ENCODE results near the gene CHN1. TPM values are rescaled to one million over a fixed set of nuclear protein-coding genes. Genes with fewer than 3 reads are reported as not detected.

CHN1 gene
- total RNA-seq, 4 donors from 2014 or later: 5.8 to 24.7 (median 9.3) TPM

DNA sequence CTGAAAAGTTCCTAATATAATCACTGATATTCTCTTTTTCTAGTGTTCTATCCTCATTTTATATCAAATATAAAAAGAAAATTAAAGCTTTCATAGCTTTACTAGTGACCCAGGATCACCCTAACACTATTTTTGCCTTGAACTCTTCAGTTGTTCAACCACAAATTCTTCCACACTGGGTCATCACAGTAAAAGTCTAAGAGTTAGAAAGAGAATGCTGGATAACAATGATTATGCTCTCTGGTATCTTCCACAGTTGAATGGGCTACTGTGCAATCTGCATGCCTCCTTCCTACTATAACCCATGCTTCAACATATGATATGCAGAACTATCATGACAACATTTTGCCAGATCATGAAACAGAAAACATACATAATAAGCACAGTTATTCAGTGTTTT is 32.3 kb downstream of the CHN1 start:
- TF ChIP-seq, protein P1, sequence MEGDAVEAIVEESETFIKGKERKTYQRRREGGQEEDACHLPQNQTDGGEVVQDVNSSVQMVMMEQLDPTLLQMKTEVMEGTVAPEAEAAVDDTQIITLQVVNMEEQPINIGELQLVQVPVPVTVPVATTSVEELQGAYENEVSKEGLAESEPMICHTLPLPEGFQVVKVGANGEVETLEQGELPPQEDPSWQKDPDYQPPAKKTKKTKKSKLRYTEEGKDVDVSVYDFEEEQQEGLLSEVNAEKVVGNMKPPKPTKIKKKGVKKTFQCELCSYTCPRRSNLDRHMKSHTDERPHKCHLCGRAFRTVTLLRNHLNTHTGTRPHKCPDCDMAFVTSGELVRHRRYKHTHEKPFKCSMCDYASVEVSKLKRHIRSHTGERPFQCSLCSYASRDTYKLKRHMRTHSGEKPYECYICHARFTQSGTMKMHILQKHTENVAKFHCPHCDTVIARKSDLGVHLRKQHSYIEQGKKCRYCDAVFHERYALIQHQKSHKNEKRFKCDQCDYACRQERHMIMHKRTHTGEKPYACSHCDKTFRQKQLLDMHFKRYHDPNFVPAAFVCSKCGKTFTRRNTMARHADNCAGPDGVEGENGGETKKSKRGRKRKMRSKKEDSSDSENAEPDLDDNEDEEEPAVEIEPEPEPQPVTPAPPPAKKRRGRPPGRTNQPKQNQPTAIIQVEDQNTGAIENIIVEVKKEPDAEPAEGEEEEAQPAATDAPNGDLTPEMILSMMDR (IDR thresholded peaks at IDR 0.05; ENCODE audit: low read depth): no peak

DNA sequence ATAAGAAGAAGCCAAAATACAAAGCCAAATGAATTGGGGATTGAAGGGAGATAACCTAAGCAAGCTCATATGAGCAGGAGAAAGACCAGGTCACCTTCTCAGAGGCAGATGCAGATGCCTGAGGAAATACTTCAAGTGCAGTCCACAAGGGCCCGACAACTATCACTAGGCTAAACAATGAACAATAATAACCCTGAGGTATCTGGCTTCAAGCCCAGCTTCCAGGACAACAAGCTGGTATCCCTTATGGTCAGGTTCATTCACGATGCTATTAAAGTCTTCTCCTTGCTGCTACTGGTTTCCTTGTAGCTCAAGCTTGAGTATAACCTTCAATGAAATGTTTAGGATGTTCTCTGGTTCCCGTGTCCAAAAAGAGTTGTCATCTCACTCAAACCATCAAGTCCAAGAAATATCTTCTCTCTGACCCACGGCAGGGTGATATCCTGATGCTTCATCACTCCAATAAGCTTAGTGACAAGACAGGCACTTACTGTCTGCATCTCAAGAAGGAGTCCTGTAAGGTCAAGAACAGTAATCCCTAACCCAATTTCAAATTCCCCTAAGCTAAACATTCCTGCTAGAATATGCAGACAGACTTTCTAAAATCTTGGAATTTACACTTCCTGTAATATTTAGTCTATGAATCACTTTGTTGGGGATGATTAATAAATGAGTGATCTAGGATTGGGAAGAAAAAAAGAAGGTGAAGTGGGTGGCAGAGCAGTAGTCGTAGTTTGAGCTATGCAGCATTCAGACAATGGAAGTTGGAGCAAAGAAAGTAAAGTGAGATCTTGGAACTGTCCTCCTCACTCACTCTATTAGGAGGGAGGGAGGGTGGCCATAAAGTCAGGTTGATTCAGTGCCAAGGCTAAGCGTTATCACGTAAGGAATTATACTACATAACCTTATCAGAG is 33.1 kb downstream of the CHN1 start:
- TF ChIP-seq, protein P1 (IDR thresholded peaks at IDR 0.05; ENCODE audit: low read depth): no peak

DNA sequence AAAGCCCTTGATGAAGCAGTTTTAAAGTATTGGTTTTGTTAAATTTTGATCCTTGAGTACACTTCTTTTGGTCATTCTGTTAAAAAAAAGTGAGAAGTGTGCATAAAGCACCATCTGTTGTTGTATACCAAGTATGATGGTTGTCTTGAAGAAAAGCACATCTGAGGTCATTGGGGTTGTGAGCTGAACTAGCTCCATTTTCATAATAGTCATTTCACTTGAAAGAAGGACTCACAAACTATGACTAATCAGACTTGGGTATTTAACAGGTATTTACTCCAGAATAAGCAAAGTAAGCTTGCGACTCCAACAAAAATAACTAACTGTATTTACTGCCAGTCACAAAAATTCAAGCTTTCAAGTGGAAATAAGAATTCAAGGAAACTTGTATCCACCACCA is 35.1 kb downstream of the CHN1 start:
- TF ChIP-seq, protein P1 (IDR thresholded peaks at IDR 0.05; ENCODE audit: low read depth): no peak

DNA sequence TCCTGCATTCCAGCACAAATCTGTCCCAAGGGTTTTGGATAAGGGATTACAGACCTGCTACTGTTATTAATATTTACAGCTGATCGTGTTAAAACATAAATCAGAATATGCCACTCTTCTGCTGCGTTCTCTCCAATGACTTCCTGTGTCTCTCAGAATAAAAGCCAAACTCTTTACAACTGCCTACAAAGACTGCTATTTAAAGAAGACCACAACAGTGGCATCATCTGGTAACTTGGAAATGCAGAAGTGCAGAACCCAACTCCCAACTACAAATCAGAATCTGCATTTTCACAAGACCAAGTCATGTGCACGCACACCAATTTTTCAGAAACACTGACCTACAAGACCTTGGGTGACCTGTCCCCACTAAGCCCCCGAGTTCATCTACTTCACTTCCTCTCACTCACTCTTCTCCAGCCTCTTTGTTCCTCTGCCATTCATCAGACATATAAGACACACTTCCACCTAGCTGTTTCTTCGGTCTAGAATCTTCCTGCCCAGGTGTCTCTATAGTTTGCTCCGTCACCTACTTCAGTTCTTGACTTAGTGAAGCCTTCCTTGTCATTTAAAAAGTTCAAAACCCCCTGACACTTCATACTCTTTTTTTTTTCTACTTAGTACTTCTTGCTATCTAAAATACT is 36.0 kb downstream of the CHN1 start:
- TF ChIP-seq, protein P1 (IDR thresholded peaks at IDR 0.05; ENCODE audit: low read depth): no peak

DNA sequence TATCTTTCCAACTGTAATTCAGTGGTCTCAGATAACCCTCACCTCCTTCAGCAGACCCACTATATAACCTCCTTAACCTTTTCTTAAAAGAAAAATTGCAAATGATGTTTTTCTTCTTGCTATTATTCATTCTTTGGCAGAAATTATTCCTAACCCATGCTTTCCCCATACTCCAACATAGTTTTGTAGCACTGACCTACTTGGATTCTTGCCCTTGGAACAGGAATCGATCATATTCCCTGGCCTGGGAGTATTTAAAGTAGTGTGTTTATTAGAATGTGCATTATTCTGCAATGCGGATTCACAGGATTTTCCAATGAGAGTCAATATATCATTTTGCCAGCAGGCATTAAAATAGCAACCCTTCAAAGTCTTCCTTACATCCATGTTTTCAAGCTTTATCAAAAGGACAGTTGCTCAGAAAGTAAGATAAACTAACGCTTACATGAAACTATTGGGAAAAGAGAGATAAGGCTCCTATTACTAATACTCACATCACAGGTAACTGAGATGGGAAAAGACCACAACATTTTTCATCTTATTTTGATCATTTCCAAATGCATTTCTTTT is 37.4 kb downstream of the CHN1 start:
- TF ChIP-seq, protein P1 (IDR thresholded peaks at IDR 0.05; ENCODE audit: low read depth): no peak

DNA sequence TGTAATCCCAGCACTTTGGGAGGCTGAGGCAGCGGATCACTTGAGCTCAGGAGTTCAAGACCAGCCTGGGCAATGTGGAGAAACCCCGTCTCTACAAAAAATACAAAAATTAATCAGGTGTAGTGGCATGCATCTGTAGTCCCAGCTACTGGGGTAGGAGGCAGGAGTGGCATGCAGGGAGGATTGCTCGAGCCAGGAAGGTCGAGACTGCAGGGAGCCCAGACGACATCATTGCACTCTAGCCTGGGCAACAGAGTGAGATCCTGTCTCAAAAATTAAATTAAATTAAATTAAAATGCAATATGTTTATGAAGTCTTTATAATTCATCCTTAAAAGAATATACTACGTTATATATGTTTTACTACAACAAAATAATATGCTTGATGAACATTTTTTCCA is 38.1 kb downstream of the CHN1 start:
- TF ChIP-seq, protein P1 (IDR thresholded peaks at IDR 0.05; ENCODE audit: low read depth): no peak

Measured in subcutaneous adipose tissue (tissue), 4 donors.